C4-2B (cell line): Measurements from ENCODE around the gene ARL4C.

Experiments used
- H3K27ac ChIP-seq: fragments of 450-650 bp; 2 replicates; pipeline ENCODE4 v1.5.1; 2017
- CTCF ChIP-seq: fragments of 450-650 bp; conservative IDR thresholded peaks from 2 replicates; pipeline ENCODE4 v1.5.1; 2017; ENCODE audit warnings: mild to moderate bottlenecking
- ZFX ChIP-seq: fragments of 450-650 bp; IDR thresholded peaks from 2 replicates; pipeline ENCODE4 v1.6.1; 2017

ARL4C gene

GRCh38 chr2:234491897-234492296, 5.0 kb downstream of the ARL4C start:
- no peak overlapping the region for H3K27ac ChIP-seq
- TF ChIP-seq ZFX (no peak), CTCF (no peak)

- H3K27ac ChIP-seq = no peak overlapping the region
- TF ChIP-seq CTCF (no peak), ZFX (no peak)
Observed at GRCh38 chr2:234491281-234491680, 5.6 kb downstream of the ARL4C start.

- no peak overlapping the region for H3K27ac ChIP-seq
Observed at GRCh38 chr2:234490271-234491091, 6.4 kb downstream of the ARL4C start.

GRCh38 chr2:234488913-234489451, 7.9 kb downstream of the ARL4C start:
- TF ChIP-seq CTCF = no peak
- TF ChIP-seq ZFX = no peak

More at GRCh38 chr2:234490271-234491091, 6.4 kb downstream of the ARL4C start:
- TF ChIP-seq ZFX (no peak), CTCF (no peak)

GRCh38 chr2:234488486-234488885, 8.4 kb downstream of the ARL4C start:
- TF ChIP-seq ZFX (no peak), CTCF (no peak)
- no peak overlapping the region for H3K27ac ChIP-seq

More at GRCh38 chr2:234488913-234489451, 7.9 kb downstream of the ARL4C start:
- no peak overlapping the region for H3K27ac ChIP-seq

GRCh38 chr2:234487356-234487755, 9.5 kb downstream of the ARL4C start:
- no peak overlapping the region for H3K27ac ChIP-seq
- TF ChIP-seq CTCF = no peak
- no peak for TF ChIP-seq ZFX

- no peak overlapping the region for H3K27ac ChIP-seq
- TF ChIP-seq CTCF (no peak), ZFX (no peak)
Observed at GRCh38 chr2:234483568-234484251, 13.2 kb downstream of the ARL4C start.
